Stimulated activated CD4-positive, alpha-beta T cell treated with anti-CD3 and anti-CD28 coated beads, Interleukin-15, amount 100 ng/mL, for 1 hour (primary cell): ENCODE measurements around the gene ARPIN.
A peak's percentile ranks its signal among the peaks of the same experiment; 100 is the strongest.
"Not testable (repeated sequence)": the region's sequence is repeated elsewhere in the genome, so short reads cannot be mapped to it uniquely, and the experiment has no call there.

Source experiments
- DNase-seq, 2 donors: peaks; one replicate each; pipeline ENCODE4 v3.0.0-alpha.2; 2020; ENCODE audit warnings: low read depth in 1 of 2, low spot score in 1 of 2

The ARPIN gene

DNA sequence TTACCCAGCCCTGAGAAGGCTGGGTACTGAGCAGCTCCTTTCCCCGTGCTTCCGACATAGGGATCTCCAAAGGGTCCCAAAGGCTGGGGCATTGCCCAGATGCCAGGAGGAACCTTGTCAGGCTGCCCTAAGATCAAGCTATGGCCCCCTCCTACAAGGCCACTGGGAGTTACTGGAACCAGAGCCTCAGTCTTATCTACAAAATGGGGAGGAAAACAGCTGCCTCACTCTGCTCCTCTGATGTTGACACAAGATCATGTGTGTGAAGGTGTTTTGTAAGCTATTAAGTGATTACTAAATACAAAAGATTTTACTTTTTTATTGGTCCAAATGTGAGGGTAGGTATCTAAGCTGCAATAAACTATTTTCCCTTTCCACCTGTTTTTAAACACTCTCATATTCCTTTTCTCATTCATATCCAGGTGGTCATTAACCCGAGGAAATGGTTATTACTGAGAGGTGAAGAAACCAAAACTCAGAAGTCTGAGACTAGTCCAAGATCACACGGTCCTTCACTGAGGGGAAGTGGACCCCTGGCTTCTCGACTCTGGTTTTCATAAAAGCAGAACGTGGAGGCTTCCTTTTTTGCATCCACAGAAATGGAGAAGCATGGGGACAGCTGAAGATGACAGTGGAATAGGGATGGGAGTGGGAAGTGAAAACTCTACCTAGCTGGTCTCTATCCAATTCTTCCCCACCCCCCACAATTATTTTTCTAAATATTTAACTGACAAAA is 1.7 kb downstream of the ARPIN start:
- DNase-seq: no peak

DNA sequence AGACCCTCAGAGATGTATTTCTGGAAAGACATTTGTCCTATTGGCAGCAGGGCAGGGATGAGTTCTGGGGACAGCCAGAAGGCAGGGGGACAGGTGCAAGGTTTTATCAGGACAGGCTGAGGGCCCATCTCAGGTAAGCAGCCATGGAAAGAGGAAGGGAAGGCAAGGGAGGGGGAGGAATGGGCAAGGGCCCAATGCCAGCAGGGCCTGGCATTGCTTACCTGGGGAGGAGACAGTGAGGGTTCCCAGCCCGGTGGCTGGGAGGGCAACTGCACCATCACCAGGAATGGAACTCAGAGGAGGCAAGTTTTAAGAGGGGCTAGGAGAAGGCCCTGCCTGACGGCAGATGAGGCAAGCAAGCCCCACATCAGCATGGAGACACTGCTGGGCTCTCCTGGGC is 3.1 kb downstream of the ARPIN start:
- DNase-seq: no peak

- no peak for DNase-seq
Observed at GRCh38 chr15:89908226-89908625, 4.5 kb downstream of the ARPIN start.

GRCh38 chr15:89907289-89907688 is 5.5 kb downstream of the ARPIN start:
- DNase-seq: no peak

- no peak for DNase-seq
Observed at GRCh38 chr15:89905846-89906378, 6.8 kb downstream of the ARPIN start.

DNA sequence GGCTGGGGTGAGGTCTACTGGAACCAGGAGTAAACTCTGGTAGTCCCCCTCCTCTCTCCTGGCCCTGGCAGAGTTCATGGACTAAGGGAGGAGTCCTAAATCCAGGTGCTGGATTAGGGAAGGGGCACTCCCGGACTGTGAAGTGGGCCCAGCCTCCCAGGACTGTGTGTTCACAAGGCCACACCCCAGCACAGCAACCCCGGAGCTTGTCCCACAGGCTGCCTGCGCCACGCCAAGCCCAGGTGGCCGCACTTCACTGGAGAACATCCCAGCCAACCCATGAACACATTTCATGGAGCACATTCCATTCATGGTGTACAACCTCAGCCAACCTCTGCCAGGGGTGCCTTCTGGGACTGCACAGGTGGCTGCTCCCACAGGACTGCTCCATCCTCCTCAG is 8.2 kb downstream of the ARPIN start:
- DNase-seq: no peak

DNA sequence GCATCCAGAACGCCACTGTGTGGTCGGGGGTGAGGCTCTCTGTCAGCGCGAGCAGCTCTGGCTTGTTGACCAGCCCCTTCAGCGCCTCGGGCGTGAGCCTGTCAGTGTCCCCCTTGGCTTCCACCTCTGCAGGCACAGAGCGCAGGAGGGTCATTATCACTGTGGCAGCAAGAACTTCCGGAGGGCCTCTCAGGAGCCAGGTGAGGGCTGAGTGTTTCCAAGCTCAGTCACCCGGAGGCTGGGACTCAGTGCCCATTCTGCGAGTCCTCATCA is 9.0 kb downstream of the ARPIN start:
- no peak for DNase-seq

DNA sequence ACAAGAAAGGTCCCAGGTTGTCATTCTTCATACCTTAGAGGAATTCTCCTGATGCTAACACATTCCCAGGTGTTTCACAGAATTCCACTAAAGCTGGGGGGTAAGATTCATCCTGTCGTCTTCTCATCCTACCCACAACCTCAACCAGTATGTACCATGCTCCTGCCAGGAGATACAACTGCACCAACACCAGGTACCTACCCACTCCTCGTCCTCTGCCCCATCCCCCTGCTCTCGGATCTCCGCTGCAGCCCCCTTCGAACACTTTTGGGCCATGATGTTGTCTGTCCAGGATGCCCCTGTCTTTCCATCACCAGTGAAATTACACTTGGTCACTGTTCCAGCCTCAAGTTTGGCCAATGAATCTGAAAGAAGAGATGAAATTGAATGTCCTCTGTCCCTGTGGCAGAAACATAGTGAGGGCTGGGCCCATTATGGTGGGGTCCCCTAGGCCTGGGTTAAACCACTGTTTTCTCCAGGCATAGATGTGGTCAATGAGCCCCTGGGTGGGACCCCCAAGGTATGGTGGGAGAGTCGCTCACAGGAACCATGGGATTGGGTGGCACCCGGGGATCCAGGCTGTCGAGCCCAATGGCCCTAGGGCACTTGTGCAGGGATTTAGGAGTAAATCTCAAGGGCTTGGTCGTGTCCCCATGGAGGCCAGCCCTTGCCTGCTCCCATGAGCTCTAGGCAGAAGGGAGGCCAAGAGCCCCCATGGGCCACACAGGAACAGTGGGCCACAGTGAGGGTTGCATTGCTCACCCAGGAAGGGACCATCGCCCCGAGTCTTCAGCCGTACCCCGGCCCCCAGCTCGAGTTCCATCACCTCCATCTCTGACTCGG is 9.5 kb downstream of the ARPIN start:
- DNase-seq: no peak

GRCh38 chr15:89900849-89901248 is 11.9 kb downstream of the ARPIN start:
- DNase-seq: no peak

DNA sequence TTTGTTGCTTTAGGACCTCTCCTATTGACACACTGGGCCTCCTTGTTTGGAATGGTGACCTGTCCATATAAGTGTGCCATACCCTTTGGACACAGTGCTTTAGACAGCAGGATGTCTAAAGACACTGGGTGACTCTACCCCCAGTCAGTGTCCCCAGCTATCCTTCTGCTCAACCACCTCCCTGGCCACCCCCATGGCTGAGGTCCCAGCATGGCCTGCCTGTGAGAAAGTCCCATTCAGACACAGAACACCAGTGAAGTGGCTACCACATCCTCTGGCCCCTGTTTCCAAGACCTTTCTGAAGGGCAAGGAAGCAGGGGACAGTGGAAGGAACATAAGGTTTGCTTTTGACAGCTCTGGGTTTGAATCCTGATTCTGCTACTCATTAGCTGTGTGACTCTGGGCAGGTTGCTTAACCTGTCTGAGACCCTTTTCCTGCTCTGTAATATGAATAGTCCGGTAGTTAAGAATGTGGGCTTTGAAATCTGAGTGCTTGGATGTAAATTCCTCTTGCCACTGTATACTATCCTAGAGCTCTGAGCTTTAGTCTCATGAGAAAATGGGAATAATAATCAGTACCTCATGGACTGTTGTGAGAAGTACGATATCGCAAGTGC is 12.7 kb downstream of the ARPIN start:
- no peak for DNase-seq

DNA sequence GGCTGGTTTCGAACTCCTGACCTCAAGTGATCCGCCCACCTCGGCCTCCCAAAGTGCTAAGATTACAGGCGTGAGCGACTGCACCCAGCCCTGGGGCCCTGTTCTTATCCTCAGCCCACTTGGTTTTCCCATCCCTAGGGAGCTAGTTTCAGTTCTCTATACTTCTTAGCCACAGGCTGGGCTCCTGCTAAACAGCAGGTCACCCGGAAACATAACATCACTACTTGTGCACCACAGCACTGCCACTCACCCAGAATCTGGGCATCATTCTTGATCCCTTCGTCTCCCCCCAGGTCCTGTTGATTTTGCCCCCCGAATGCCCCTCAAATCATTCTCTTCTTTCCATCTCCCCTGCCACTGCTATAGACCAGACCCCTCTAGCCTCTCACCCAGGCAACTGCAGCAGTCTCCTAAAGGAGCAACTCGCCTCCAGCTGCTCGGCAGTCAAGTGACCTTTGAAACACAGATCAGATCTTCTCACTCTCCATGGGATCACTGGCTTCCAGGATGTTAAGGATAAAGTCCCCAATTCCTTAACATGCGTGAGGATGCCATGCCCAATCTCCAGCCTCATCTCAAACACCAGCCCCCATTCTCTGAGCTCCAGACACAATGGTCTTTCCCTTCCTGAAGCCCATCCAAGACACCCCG is 13.3 kb downstream of the ARPIN start:
- no peak for DNase-seq

DNA sequence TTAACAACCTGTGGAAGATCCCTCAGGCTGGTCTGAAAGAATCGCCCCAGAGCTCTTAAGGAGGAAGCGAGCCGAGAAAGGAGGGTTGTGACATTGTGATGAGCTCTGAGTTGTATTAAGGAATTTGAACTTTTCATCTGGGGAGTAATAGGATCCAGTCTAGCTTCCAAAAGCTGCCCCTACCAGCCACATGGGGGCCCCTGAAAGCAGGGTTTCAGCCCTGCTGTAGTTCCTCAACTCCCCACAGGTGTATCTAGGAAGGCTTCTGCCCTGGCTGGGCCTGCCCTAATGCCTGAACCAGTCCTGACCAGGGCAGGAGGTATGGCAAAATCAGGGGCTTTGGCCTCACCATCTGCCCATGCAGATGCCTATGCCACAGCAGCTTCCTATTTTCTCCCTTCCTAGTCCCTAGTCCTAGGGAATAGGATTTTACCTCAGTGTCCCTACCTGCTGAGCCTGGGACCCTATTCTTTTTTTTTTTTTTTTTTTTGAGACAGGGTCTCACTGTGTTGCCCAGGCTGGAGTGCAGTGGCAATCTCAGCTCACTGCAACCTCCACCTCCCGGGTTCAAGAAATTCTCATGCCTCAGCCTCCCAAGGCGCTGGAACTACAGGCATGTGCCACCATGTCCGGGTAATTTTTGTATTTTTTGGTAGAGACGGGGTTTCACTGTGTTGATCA is 14.0 kb downstream of the ARPIN start:
- peak in 1 of 2 donors; percentile 6 for DNase-seq

DNA sequence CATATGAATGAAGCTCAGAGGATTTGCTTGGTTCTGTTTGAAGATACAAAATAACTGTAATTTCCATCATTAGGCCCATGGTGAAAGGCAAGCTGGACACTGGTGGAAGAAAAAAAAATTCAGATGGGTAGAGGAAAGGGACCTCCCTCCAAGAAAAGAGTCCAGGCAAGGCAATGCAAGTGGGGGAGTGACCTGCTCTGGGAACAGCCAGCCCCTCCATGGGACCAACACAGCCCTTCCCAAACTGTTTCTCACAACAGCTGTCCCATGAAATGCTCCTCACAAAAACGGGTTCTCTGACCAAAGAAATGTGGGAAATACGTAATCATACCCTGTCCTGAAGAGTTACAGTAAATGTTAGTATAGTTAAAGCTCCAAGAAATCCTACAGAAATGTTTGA is 14.6 kb downstream of the ARPIN start:
- no peak for DNase-seq

GRCh38 chr15:89893696-89894447 is 18.9 kb downstream of the ARPIN start, which contains the start of gene AP3S2:
Gene AP3S2 (minus strand): TSS chr15:89893994. CDS start chr15:89893949, 45 bp downstream.
- peak; percentile 78 to 79 for DNase-seq

GRCh38 chr15:89893027-89893426 is 19.7 kb downstream of the ARPIN start:
- DNase-seq: no peak

GRCh38 chr15:89888214-89888804 is 24.4 kb downstream of the ARPIN start:
- no peak for DNase-seq

- no peak for DNase-seq
Observed at GRCh38 chr15:89885611-89886010, 27.1 kb downstream of the ARPIN start.

GRCh38 chr15:89885179-89885578 is 27.6 kb downstream of the ARPIN start:
- not testable (repeated sequence) for DNase-seq

GRCh38 chr15:89883518-89883917 is 29.2 kb downstream of the ARPIN start:
- DNase-seq: no peak

DNA sequence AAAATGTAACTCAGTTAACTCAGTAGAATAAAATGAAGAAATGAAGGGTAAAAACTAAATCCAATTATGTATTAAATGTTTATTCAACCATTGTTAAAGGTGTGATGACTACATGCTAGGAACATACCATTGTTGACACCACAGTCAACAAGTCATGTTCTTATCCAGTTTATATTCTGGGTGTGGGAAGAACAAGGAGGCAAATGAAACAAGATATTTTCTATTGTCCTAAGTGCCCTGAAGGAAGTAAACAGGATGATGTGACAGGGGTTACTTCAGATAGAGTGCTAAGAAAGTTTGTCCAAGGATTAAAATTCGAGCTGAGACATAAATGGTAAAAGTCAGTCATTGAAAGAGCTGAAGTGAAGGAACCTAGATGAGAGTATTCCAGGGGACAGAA is 32.0 kb downstream of the ARPIN start:
- no peak for DNase-seq
